Measurements from ENCODE around the gene SIRT2.
A peak's percentile ranks its signal among the peaks of the same experiment; 100 is the strongest.

Gene SIRT2

GRCh38 chr19:38929929-38930775, 30.7 kb upstream of the SIRT2 start, which contains the start of gene SARS2:
Gene SARS2 (minus strand): TSS chr19:38930763. CDS start chr19:38930736, 27 bp downstream.
- Mint-ChIP-seq H3K36me3 (peaks cover 40 to 46% of the 10 kb centered on the region in 2 donors), H3K27ac (peak within 1 kb of the TSS; percentile 99), H3K9me3 (peaks cover 3 to 5% of the 10 kb centered on the region in 2 donors), H3K4me3 (peak within 1 kb of the TSS; percentile 85 to 95), H3K4me1 (peaks cover 14 to 51% of the 10 kb centered on the region in 2 donors), H3K27me3 (no peaks in the 10 kb centered on the region)
- peak; percentile 89 for DNase-seq
- ATAC-seq (replicated peaks): peak; percentile 13 to 60

GRCh38 chr19:38928391-38929001, 29.1 kb upstream of the SIRT2 start:
- no peak overlapping the region for H3K4me3 Mint-ChIP-seq
- DNase-seq: no peak
- ATAC-seq (replicated peaks): no peak
- peaks cover 0 to 2% of the 10 kb centered on the region in 2 donors for H3K9me3 Mint-ChIP-seq
- H3K27me3 Mint-ChIP-seq: no peaks in the 10 kb centered on the region
- peaks cover 13 to 48% of the 10 kb centered on the region in 2 donors for H3K4me1 Mint-ChIP-seq
- H3K27ac Mint-ChIP-seq: no peak overlapping the region
- peaks cover 31 to 37% of the 10 kb centered on the region in 2 donors for H3K36me3 Mint-ChIP-seq

GRCh38 chr19:38924388-38924787, 25.0 kb upstream of the SIRT2 start:
- Mint-ChIP-seq H3K9me3 (peaks cover 0 to 2% of the 10 kb centered on the region in 2 donors), H3K36me3 (peaks cover 30 to 35% of the 10 kb centered on the region in 2 donors), H3K27ac (no peak overlapping the region), H3K4me1 (peaks cover 2 to 18% of the 10 kb centered on the region in 2 donors), H3K4me3 (no peak overlapping the region), H3K27me3 (no peaks in the 10 kb centered on the region)
- no peak for ATAC-seq (replicated peaks)
- DNase-seq: no peak

GRCh38 chr19:38922482-38922881, 23.1 kb upstream of the SIRT2 start:
- H3K4me3 Mint-ChIP-seq: no peak overlapping the region
- H3K9me3 Mint-ChIP-seq: peaks cover 0 to 2% of the 10 kb centered on the region in 2 donors
- no peak overlapping the region for H3K27ac Mint-ChIP-seq
- no peak for ATAC-seq (replicated peaks)
- H3K4me1 Mint-ChIP-seq: no peaks in the 10 kb centered on the region
- H3K27me3 Mint-ChIP-seq: no peaks in the 10 kb centered on the region
- H3K36me3 Mint-ChIP-seq: peaks cover 25 to 30% of the 10 kb centered on the region in 2 donors
- DNase-seq: no peak

- ATAC-seq (replicated peaks) (no peak), DNase-seq (no peak)
- H3K36me3 Mint-ChIP-seq: peaks cover 25 to 30% of the 10 kb centered on the region in 2 donors
- H3K9me3 Mint-ChIP-seq: peaks cover 0 to 2% of the 10 kb centered on the region in 2 donors
- peak overlapping the region; percentile 5 for H3K27ac Mint-ChIP-seq
- H3K4me1 Mint-ChIP-seq: no peaks in the 10 kb centered on the region
- H3K27me3 Mint-ChIP-seq: no peaks in the 10 kb centered on the region
- H3K4me3 Mint-ChIP-seq: no peak overlapping the region
Observed at GRCh38 chr19:38921420-38922274, 22.2 kb upstream of the SIRT2 start.

- no peaks in the 10 kb centered on the region for H3K27me3 Mint-ChIP-seq
- no peak overlapping the region for H3K27ac Mint-ChIP-seq
- no peak overlapping the region for H3K4me3 Mint-ChIP-seq
- H3K36me3 Mint-ChIP-seq: peaks cover 30 to 31% of the 10 kb centered on the region in 2 donors
- H3K9me3 Mint-ChIP-seq: peaks cover 0 to 2% of the 10 kb centered on the region in 2 donors
- DNase-seq (no peak), ATAC-seq (replicated peaks) (no peak)
- no peaks in the 10 kb centered on the region for H3K4me1 Mint-ChIP-seq
Observed at GRCh38 chr19:38920602-38921419, 21.4 kb upstream of the SIRT2 start.

GRCh38 chr19:38919837-38920601, 20.6 kb upstream of the SIRT2 start:
- DNase-seq (no peak), ATAC-seq (replicated peaks) (no peak)
- H3K9me3 Mint-ChIP-seq: peaks cover 0 to 2% of the 10 kb centered on the region in 2 donors
- H3K36me3 Mint-ChIP-seq: peaks cover 28 to 30% of the 10 kb centered on the region in 2 donors
- H3K27me3 Mint-ChIP-seq: no peaks in the 10 kb centered on the region
- H3K4me3 Mint-ChIP-seq: no peak overlapping the region
- H3K27ac Mint-ChIP-seq: no peak overlapping the region
- no peaks in the 10 kb centered on the region for H3K4me1 Mint-ChIP-seq

- no peaks in the 10 kb centered on the region for H3K27me3 Mint-ChIP-seq
- H3K4me1 Mint-ChIP-seq: no peaks in the 10 kb centered on the region
- DNase-seq (no peak), ATAC-seq (replicated peaks) (no peak)
- H3K36me3 Mint-ChIP-seq: peaks cover 35 to 37% of the 10 kb centered on the region in 2 donors
- H3K9me3 Mint-ChIP-seq: peaks cover 0 to 2% of the 10 kb centered on the region in 2 donors
- H3K27ac Mint-ChIP-seq: no peak overlapping the region
- no peak overlapping the region for H3K4me3 Mint-ChIP-seq
Observed at GRCh38 chr19:38918526-38918925, 19.1 kb upstream of the SIRT2 start.

GRCh38 chr19:38917921-38918491, 18.6 kb upstream of the SIRT2 start:
- Mint-ChIP-seq H3K36me3 (peaks cover 37 to 40% of the 10 kb centered on the region in 2 donors), H3K27ac (no peak overlapping the region), H3K9me3 (peaks cover 0 to 2% of the 10 kb centered on the region in 2 donors), H3K27me3 (no peaks in the 10 kb centered on the region), H3K4me1 (peaks cover 3% of the 10 kb centered on the region in 2 donors), H3K4me3 (no peak overlapping the region)
- no peak for ATAC-seq (replicated peaks)
- no peak for DNase-seq

GRCh38 chr19:38917516-38917915, 18.1 kb upstream of the SIRT2 start:
- ATAC-seq (replicated peaks) (no peak), DNase-seq (no peak)
- Mint-ChIP-seq H3K9me3 (peaks cover 0 to 2% of the 10 kb centered on the region in 2 donors), H3K4me1 (peaks cover 7 to 8% of the 10 kb centered on the region in 2 donors), H3K36me3 (peaks cover 37 to 40% of the 10 kb centered on the region in 2 donors), H3K27ac (no peak overlapping the region), H3K27me3 (no peaks in the 10 kb centered on the region), H3K4me3 (no peak overlapping the region)

GRCh38 chr19:38915329-38916321, 16.2 kb upstream of the SIRT2 start:
- Mint-ChIP-seq H3K9me3 (no peaks in the 10 kb centered on the region), H3K27me3 (no peaks in the 10 kb centered on the region), H3K27ac (peak overlapping the region; percentile 14), H3K36me3 (peaks cover 29 to 32% of the 10 kb centered on the region in 2 donors), H3K4me1 (peaks cover 7 to 10% of the 10 kb centered on the region in 2 donors), H3K4me3 (no peak overlapping the region)
- no peak for ATAC-seq (replicated peaks)
- no peak for DNase-seq

GRCh38 chr19:38913958-38914357, 14.5 kb upstream of the SIRT2 start:
- DNase-seq (no peak), ATAC-seq (replicated peaks) (no peak)
- Mint-ChIP-seq H3K4me1 (peaks cover 7 to 10% of the 10 kb centered on the region in 2 donors), H3K27ac (no peak overlapping the region), H3K9me3 (no peaks in the 10 kb centered on the region), H3K36me3 (peaks cover 29 to 33% of the 10 kb centered on the region in 2 donors), H3K27me3 (no peaks in the 10 kb centered on the region), H3K4me3 (no peak overlapping the region)

All from stimulated activated naive B cell treated with anti-CD40 and anti-IgM and Interleukin-4, amounts not matched to agents 10 μg/mL and 1 μg/mL and 100 μg/mL, for 72 hours (primary cell).